GM19455 (cell line): ENCODE results near the gene PTPMT1.
"Not testable (repeated sequence)": the region's sequence is repeated elsewhere in the genome, so short reads cannot be mapped to it uniquely, and the experiment has no call there.

Experiments
- ATAC-seq: cut with Tn5 transposase; IDR thresholded peaks from one replicate; pipeline ENCODE4 v1.9.1; 2021; ENCODE audit not compliant: unreplicated experiment

PTPMT1 gene

DNA sequence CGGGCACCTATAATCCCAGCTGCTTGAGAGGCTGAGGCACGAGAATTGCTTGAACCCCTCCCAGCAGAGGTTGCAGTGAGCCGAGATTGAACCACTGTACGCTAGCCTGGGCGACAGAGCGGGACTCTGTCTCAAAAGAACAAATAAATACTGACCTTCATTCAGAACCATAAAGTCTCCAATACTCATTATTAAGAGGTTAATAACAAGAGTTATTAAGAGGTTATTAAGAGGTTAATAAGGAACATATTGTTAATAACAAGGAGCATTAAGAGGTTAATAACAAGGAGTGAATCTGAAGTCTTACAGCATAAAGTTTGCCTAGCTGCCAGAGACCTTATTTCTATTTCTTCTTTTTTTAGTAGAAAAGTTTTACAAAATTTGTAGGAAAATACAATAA lies 20.1 kb upstream of the PTPMT1 start:
- ATAC-seq: no peak

DNA sequence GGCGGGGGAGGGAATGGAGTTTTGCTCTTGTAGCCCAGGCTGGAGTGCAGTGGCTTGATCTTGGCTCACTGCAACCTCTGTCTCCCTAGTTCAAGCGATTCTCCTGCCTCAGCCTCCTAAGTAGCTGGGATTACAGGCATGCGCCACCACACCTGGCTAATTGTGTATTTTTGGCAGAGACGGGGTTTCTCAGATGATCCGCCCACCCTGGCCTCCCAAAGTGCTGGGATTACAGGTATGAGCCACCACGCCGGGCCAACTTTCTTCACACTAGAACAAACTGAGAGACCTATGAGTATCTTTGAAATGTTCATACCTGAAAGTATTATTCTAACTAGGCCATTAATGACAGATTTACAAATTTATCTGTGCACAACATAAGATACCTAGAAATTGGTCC lies 19.1 kb upstream of the PTPMT1 start:
- ATAC-seq: not testable (repeated sequence)

DNA sequence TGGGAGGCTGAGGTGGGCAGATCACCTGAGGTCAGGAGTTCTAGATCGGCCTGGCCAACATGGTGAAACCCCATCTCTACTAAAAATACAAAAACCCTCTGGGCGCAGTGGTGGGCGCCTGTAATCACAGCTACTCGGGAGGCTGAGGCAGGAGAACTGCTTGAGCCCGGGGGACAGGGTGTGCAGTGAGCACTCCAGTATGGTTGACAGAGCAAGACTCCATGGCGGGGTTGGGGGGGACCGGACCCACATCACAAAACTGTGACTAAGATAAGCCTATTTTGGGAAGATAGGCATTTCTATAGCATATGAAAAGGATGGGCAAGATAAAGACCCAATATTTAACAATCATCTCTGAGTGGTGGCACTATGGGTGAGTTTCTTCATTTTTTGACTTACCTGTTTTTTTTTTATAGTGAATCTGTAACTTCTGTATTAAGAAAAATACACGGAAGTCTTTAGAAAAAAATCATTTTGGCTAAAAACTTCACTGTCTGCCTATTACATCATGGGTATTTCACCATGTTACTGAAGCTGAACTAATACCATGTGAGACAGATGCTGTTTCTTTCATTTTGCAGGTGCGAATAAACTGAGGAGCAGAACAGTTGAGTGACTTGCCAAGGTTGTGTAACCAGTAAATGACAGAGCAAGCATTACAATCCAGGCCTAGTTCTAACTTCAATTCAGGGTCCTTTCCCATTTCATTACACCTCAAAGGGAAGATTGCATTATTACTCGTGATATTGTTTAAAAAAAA lies 14.9 kb upstream of the PTPMT1 start:
- ATAC-seq: no peak

DNA sequence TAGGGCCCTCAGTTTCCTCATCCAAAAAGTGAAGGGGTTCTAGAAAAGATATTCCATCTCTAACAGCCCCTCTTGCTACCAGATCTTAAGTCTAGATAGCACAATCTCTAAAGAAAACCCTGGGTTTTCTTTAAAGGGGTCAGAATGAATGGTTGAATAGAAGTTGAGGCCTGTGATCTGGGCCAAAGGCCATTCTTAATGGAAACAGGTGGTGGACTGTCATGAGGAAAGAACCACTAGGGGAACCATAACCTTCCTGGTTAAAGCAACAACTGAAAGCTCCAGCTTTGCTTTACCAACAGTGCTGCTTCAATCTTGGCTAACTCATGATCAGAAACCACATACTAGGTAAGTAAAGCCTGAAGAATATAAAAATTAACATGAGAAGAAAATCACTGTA lies 14.3 kb upstream of the PTPMT1 start:
- no peak for ATAC-seq

DNA sequence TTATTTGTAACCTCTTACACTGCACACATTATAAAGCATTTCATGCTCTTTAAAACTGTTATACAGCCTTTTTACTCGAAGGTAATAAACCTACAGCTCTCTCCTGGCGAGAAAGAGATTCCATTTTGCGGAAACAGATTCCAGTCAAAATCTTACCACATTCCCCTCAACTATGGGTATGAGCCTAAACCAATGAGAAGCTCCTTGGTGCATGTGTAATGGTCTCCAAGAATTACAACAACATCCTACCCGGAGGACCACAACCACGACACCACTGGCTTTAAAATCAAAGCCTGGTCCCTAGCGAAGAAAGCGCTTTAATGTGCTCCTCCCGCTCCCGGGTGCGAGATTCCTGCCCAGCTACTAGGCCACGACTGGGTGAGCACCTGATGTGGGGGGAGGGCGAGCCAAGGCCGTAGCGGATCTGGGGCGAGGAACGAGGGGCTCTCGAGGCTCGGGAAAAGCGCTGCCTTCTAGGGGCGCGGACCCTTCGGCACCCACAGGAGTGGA lies 13.3 kb upstream of the PTPMT1 start:
- no peak for ATAC-seq

DNA sequence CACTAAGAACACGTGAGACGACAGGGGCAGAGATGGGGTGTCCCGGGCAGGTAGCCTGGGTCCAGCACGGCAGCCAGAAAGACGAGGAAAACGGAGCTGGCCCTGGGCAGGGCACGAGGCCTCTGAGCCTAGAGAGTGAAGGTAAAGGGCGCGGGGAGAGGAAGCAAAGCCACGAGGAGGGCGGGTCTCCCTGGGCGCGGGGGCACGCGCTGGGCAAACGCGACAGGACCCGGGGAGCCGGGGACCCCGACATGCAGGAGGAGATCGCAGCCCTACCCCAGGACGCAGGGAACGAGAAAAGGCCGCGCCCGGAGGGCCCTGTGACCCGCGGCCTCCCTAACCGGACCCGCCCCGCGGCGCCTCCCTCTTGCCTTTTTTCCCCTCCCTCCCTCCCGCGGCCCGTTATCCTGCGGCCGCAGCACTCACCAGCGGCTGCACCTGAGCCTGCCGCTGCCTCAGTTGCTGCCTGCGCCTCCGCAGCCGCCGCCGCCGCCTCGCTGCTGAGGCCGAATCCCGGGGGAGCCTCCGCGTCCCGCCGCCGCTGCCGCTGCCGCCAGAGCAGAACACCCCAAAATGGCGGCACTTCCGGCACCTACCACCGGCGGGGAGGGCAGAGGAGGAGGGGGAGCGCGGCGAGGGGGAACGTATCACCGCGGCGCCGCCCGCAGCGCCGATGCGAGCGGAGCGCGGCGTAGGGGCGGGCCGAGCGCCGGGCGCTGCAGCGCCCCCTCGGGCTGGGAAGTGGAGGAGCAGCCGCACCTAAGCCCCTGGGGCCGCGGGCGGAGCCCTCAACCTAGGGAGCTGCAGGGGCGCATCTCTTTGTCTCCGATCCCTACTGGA lies 12.6 kb upstream of the PTPMT1 start, which contains the start of gene CELF1:
TSS of gene CELF1 (minus strand) at position 567 of the 840 bp plus-strand sequence. CDS start 53,609 bp downstream, outside the sequence.
- ATAC-seq: peak; percentile 84

DNA sequence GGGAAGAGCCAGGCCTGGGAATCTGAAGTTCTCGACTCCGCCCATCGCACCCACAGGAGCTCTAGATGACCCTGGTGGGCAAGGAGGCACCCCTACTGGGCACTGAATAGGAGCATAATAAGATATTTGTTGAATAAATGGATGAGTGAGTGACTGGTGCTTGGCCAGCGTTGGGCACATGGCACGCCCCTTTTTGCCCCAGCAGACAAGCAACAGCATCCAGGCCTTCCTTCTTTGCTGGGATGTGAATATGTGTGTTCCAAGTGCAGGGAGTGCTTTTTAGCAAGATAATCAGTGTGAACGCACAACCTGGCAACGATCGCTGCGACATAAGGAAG lies 12.0 kb upstream of the PTPMT1 start:
- peak; percentile 34 for ATAC-seq

DNA sequence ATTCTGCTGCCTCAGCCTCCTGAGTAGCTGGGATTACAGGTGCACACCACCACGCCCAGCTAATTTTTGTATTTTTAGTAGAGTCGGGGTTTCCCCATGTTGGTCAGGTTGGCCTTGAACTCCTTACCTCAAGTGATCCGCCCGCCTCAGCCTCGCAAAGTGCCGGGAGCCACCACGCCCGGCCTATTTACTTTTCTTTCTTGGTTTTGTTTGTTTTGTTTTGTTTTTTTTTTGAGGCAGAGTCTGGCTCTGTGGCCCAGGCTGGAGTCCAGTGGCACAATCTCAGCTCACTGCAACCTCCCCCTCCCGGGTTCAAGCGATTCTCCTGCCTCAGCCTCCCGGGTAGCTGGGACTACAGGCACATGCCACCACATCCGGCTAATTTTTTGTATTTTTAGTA lies 8.4 kb upstream of the PTPMT1 start:
- not testable (repeated sequence) for ATAC-seq

DNA sequence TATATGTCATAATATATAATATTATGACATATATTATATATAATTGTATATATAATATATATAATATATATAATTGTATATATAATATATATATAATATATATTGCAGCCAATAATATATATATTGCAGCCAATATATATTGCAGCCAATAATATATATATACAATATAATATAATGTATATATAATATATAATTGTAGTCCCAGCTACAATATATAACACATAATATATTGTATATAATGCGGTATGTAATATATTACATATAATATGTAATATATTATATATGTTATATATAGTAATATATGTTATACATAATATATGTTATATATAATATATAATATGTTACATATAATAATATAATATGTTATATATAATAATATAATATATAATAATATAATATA lies 6.7 kb upstream of the PTPMT1 start:
- no peak for ATAC-seq

DNA sequence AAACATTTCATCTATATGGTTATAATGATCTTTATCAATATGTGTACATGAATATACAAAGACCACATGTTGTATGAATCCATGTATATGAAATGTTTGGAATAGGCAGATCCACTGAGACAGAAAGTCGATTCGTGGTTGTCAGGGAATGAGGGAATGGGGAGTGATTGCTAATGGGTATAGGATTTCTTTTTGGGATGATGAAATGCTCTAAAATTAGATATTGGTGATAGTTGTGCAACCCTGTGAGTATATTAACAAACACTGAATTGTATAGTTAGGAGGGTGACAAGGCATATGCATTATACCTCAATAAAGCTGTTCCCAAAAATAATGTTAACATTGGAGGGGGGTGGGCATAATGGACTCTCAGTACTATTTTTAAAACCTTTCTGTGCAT lies 5.0 kb upstream of the PTPMT1 start:
- no peak for ATAC-seq

DNA sequence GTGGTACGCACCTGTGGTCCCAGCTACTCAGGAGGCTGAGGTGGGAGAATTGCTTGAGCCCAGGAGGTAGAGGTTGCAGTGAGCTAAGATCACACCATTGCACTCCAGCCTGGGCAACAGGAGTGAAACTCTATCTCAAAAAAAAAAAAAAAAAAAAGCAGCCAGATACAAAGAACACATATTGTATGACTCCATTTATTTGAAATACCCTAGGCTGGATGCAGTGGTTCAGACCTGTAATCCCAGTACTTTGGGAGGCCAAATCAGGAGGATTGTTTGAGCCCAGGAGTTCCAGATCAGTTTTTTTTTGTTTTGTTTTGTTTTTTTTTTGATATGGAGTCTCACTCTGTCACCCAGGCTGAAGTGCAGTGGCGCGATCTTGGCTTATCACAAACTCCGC lies 3.0 kb upstream of the PTPMT1 start:
- not testable (repeated sequence) for ATAC-seq

DNA sequence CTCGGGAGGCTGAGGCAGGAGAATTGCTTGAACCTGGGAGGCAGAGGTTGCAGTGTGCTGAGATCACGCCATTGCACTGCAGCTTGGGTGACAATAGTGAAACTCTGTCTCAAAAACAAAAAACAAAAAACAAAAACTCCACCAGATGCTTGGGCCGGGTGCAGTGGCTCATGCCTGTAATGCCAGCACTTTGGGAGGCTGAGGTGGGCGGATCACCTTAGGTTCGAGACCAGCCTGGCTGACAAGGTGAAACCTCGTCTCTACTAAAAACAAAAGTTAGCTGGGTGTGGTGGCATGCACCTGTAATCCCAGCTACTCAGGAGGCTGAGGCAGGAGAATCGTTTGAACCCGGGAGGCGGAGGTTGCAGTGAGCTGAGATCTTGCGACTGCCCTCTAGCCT lies 1.0 kb upstream of the PTPMT1 start:
- ATAC-seq: not testable (repeated sequence)

DNA sequence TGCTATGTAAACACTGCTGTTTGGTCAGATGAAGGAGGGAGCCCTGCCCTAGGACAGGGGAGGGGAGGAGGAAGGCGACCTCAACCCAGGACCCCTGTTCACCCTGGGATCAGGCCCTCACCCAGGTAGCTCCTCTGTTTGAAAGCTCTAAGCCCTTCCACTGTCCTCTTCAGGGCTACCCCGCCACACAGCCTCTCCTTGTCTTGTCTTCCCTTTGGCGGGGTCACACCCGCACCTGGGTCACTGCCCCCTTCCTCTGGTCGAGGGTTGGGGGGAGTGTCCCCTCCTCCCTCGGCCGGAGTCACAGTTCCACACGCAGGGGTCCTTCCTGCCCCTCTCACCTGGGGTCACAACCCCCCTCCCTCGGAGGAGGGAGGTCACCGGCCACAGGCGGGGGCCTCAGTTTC lies 463 bp upstream of the PTPMT1 start:
- no peak for ATAC-seq

DNA sequence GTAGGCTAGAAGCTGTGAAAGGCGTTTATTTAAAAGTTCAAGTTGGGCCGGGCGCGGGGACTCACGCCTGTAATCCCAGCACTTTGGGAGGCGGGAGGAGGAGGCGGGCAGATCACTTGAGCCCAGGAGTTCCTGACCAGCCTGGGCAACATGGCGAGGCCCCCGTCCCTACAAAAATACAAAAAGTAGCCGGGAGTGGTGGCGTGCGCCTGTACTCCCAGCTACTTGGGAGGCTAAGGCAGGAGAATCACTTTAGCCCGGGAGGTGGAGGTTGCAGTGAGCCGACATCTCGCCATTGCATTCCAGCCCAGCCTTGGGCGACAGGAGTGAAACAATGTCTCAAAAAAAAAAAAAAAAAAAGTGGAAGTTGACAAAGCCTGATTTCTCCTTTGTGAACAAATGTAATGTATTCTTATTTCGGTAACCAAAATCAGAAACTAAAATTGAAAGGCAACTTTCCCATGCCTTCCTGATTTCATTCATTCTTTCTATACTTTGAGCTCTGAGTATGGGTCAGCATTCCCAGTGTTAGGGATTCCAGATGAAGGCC lies 825 bp downstream of the PTPMT1 start:
- no peak for ATAC-seq

DNA sequence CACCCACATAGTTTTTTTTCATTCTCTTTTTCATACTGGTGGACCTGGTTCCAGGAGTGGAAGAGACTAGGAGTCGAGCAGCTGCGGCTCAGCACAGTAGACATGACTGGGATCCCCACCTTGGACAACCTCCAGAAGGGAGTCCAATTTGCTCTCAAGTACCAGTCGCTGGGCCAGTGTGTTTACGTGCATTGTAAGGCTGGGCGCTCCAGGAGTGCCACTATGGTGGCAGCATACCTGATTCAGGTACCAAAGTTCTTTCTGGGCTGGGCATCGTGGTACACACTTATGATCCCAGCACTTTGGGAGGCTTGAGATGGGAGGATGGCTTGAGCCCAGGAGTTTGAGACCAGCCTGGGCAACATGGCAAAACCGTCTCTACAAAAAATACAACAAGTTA lies 4.2 kb downstream of the PTPMT1 start:
- no peak for ATAC-seq

DNA sequence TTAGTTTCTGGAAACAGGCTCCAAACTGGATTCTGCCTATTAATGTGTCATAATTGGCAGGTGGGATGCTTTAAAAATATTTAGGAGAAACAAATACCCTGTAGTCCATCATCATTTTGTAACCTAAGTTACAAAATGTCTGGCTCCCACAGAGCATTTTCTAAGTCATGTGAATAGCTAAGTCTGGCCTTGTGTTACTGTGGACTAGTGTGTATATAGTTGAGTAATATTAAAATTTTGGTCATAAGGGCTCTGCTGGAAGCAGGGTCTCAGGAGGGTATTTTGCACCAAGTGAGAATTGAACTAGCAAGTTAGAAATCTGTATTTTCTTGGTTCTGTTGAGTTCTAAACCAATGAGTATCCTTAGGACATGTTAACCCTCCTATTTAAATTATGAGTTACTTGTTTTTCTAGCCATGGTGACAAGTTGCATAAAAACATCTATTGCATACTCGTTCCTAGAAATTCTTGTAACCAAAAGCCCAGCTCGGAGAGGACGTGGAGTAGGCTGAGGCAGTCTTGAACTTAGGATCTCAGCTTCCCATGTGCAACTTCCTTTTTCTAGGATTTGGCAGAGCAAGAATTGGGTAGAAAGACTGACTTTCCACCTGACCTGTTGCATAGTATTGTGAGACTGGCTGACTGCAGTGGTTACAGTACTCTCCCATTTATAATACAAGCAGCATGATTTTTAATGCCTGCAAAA lies 5.4 kb downstream of the PTPMT1 start:
- ATAC-seq: no peak

DNA sequence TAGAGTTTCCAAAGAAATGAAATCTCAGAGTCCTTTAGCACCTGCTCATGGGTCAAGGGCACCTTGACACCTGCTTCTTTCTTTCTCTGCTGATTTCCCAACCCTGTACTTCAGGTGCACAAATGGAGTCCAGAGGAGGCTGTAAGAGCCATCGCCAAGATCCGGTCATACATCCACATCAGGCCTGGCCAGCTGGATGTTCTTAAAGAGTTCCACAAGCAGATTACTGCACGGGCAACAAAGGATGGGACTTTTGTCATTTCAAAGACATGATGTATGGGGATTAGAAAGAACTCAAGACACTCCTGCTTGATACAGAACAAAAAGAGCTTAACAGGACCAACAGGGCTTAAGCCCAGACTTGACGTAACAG lies 5.9 kb downstream of the PTPMT1 start:
- ATAC-seq: no peak

DNA sequence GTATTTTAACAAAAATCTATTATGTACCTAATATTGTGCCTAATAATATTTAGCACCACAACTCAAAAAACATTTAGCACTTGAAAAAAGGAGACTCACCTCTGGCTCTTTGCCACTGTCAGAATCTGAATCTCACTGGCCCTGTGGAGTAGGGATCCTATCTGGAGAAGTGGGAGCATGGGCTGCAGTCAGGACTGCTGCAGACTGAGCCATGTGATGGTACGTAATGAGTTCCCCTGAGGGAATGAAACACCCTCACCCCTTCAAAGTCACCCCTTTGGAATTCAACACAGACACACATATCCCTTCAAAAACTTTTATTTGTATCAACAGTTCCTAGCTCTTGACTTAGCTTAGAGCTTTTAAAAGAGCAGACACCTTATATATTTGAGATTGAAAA lies 6.5 kb downstream of the PTPMT1 start:
- ATAC-seq: no peak

DNA sequence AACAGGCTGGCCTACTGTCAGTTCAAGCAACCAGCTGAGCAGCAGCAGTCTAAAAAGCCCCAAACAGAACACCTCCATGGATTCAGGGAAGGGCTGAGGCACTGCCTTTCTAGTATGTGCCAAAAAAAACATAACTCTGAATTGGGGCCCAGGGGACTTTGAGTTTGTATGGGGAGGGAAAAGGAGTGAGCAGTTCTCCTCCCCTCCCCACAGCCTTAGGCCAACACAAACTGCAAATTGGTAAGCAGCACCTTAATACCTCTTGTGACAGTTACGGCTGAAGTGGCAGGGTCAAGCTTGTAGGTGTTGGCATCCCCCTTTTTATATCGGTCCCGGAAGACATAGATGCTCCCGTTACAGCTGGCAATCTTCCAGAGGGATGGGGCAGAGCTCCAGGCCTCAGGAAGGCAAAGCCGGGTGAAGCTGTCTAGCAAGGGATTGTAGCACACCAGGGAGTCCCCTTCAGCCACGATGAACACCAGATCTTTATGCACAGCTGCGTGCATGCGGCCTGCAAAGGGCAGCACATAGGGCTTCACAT lies 7.4 kb downstream of the PTPMT1 start:
- ATAC-seq: no peak

DNA sequence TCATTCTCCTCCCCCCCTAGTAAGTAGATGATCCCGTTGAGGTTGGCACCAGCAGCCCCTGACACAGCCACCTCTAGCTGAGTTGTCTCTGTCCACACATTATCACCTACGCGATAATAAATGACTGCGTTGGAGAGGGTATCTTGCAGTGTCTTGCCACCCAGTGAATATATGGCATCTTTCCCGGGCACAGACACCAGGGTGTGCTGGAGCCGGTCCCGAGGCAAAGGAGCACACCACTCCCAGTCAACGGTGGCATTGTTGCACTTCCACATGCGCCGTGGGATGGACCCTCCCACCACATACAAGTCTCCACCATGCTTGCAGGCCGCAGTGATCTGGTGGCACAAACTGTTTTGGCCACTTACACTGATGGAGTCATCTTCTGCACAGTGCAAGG lies 7.9 kb downstream of the PTPMT1 start:
- no peak for ATAC-seq

DNA sequence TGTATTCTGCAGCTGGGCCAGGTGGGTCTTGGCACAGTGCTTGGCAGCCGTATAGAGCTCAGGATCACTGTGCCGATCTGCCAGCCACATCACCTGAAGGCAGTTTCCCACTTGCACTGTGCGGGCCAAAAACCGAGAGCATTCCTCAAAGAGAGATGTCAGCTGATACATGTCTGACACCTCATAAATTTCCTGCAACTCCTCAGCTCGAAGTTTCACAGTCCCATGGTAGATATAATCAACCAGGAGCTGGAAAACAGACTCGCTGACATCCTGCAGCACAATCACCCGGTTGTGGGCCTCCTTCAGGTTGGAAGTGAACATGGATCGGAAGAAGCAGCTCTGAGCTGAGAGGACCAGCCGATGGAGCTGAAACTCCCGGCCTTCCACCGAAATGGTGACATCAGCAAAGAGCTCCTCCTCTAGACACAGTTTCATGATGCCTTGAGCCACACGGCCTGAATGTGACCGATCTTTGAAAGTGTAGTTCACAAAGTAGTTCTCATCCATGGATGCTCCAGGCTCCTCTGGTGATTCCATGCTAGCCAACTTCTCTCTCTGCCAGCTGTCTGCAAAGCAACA lies 12.2 kb downstream of the PTPMT1 start:
- ATAC-seq: no peak
